ENCODE measurements around the gene ZNF81.

DNA sequence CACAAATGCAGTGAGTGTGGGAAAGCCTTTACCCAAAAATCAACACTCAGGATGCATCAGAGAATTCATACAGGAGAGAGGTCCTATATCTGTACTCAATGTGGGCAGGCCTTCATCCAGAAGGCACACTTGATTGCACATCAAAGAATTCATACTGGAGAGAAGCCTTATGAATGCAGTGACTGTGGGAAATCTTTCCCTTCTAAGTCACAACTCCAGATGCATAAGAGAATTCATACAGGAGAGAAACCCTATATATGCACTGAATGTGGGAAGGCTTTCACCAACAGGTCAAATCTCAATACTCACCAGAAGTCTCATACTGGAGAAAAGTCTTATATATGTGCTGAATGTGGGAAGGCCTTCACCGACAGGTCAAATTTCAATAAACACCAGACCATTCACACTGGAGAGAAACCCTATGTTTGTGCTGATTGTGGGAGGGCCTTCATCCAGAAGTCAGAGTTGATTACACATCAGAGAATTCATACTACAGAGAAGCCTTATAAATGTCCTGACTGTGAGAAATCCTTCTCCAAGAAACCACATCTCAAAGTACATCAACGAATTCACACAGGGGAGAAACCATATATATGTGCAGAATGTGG is 79.3 kb downstream of the ZNF81 start:
- TF ChIP-seq, protein P1, sequence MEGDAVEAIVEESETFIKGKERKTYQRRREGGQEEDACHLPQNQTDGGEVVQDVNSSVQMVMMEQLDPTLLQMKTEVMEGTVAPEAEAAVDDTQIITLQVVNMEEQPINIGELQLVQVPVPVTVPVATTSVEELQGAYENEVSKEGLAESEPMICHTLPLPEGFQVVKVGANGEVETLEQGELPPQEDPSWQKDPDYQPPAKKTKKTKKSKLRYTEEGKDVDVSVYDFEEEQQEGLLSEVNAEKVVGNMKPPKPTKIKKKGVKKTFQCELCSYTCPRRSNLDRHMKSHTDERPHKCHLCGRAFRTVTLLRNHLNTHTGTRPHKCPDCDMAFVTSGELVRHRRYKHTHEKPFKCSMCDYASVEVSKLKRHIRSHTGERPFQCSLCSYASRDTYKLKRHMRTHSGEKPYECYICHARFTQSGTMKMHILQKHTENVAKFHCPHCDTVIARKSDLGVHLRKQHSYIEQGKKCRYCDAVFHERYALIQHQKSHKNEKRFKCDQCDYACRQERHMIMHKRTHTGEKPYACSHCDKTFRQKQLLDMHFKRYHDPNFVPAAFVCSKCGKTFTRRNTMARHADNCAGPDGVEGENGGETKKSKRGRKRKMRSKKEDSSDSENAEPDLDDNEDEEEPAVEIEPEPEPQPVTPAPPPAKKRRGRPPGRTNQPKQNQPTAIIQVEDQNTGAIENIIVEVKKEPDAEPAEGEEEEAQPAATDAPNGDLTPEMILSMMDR (IDR thresholded peaks at IDR 0.05) = no peak
- no peak for TF ChIP-seq POLR2A (IDR thresholded peaks at IDR 0.05)
